Heart left ventricle (tissue), 16 donors: Measurements from ENCODE around the gene FATE1. TPM values are rescaled to one million over a fixed set of nuclear protein-coding genes. Genes with fewer than 3 reads are reported as not detected.
"Not testable (repeated sequence)": the region's sequence is repeated elsewhere in the genome, so short reads cannot be mapped to it uniquely, and the experiment has no call there.

Experiments used
- ATAC-seq, 4 donors: fragments of 200-7000 bp; cut with Tn5 transposase; one replicate each; pipeline ENCODE4 v1.9.1; 2020 to 2022; ENCODE audit warnings: moderate library complexity in 4 of 4, mild to moderate bottlenecking in 3 of 4, moderate number of reproducible peaks in 1 of 4
- DNase-seq, 5 donors: peaks; one replicate each; pipeline ENCODE4 v3.0.0-alpha.2; 2020
- H3K27ac ChIP-seq, 12 donors: fragments of 200-600 bp; sonication (generic) in 4 of 12; one replicate each; pipeline versions ENCODE4 v1.5.0 to v1.8.0; 2016 to 2022; ENCODE audit warnings: mild to moderate bottlenecking in 2 of 12
- H3K27me3 ChIP-seq, 9 donors: fragments of 200-600 bp; sonication (generic) in 2 of 9; one replicate each; pipeline versions ENCODE4 v1.5.1 to v1.8.0; 2016 to 2022; ENCODE audit warnings: mild to moderate bottlenecking in 3 of 9
- H3K36me3 ChIP-seq, 9 donors: fragments of 200-600 bp; sonication (generic) in 2 of 9; one replicate each; pipeline versions ENCODE4 v1.5.0 to v1.8.0; 2018 to 2022; ENCODE audit warnings: mild to moderate bottlenecking in 2 of 9
- H3K4me1 ChIP-seq, 12 donors: fragments of 200-600 bp; sonication (generic) in 4 of 12; one replicate each; pipeline versions ENCODE4 v1.5.0 to v1.8.0; 2016 to 2022; ENCODE audit warnings: mild to moderate bottlenecking in 3 of 12
- H3K4me3 ChIP-seq, 12 donors: fragments of 200-600 bp; sonication (generic) in 4 of 12; one replicate each; pipeline versions ENCODE4 v1.5.0 to v1.8.0; 2017 to 2022; ENCODE audit warnings: mild to moderate bottlenecking in 9 of 12, moderate library complexity in 4 of 12
- H3K9me3 ChIP-seq, 12 donors: fragments of 200-600 bp; sonication (generic) in 4 of 12; one replicate each; pipeline versions ENCODE4 v1.5.0 to v1.8.0; 2016 to 2022; ENCODE audit warnings: mild to moderate bottlenecking in 1 of 12
- CTCF ChIP-seq, 12 donors: fragments of 200-600 bp; sonication (generic) in 4 of 12; IDR thresholded peaks; one replicate each; pipeline versions ENCODE4 v1.5.0 to v1.8.0; 2018 to 2022; ENCODE audit warnings: antibody characterized with exemption in 12 of 12, mild to moderate bottlenecking in 5 of 12
- POLR2A ChIP-seq, 2 donors: fragments of 450-650 bp; IDR thresholded peaks; one replicate each; pipeline ENCODE4 v1.6.1; 2017; ENCODE audit warnings: antibody characterized with exemption in 2 of 2, mild to moderate bottlenecking in 2 of 2, moderate library complexity in 2 of 2
- WGBS, 4 donors: extraction: QIAGEN DNeasy Blood & Tissue Kit in 2 of 4; methylation state at CpG; one replicate each; pipeline versions ENCODE4 v1.1.5 to v1.1.7; 2013 to 2018; 5-methylcytosine and 5-hydroxymethylcytosine counted together
- intact Hi-C, 10 donors: fragments of 100-400 bp; cut with DNase I; formaldehyde crosslinking; loops; one replicate each; pipeline versions ENCODE4 v1.11.1 to v1.14.2; 2022
- polyA plus RNA-seq, 2 donors: library from polyadenylated mRNA; stranded (reverse); fragments of 200-250 nt; gene quantifications; one replicate each; pipeline ENCODE4 v1.2.3, GENCODE V29; 2013
- total RNA-seq, 9 donors: library from RNA; depleted of rRNA in 2 of 9; stranded (reverse); fragments of >200 nt in 2 of 9; fragmentation: NEBNext Ultra II Directional in 3 of 9; extraction: Animal tissue kit (Norgen Biotek cat#: 25700) in 3 of 9; gene quantifications; one replicate each; pipeline versions ENCODE4 v1.1.0 to v1.2.4, GENCODE V29; 2016 to 2023
- donor health status: ischemic (EF 13 %, LVEDD 7.1; RV severe dilation, severe dysfunction).
- donor health status: healthy with polysubstance abuse.
- donor health status: DM: no; HTN: yes; CAD: no.
- donor health status: DM: no; HTN: no; CAD: no.
- donor health status: ischemic (EF 25% LVEDD 6.9; RV normal size, moderate dysfunction).
- donor health status: ischemic (EF 25% LVEDD 5.7; RV mildly dilated, moderate dysfunction).
- donor health status: healthy.
- donor health status: DM: yes; HTN: yes; CAD: no.
- donor health status: ischemic (EF 35%, LVEDD 5.7; RV mildly dilated, moderate dysfunction).
- donor health status: nonischemic (EF 11% LVEDD 7.7; RV severe dilation, severe dysfunction).
- donor health status: DM: yes; HTN: yes; CAD: no.
- donor health status: PGD.
- donor health status: ischemic (EF 29% LVEDD 5.4; RV normal size, mild dysfunction).
- donor health status: nonischemic (EF 23%, LVEDD 6.1; RV moderate dilation, normal function).

The FATE1 gene
- total and polyA plus RNA-seq, 11 donors: 0.27 to 1.1 (median 0.42) TPM; not detected in 4

GRCh38 chrX:151694121-151694520 lies 21.7 kb upstream of the FATE1 start:
- H3K27me3 ChIP-seq: peaks cover 0 to 15% (median 0%) of the 10 kb centered on the region in 9 donors
- H3K9me3 ChIP-seq: no peaks in the 10 kb centered on the region
- no peak for DNase-seq
- no peak overlapping the region for H3K27ac ChIP-seq
- intact Hi-C loops: no loop called here
- 68 to 72% (median 70%) methylated on average over 12 of the region's 12 CpGs for WGBS, 4 donors
- no peak for TF ChIP-seq POLR2A (IDR thresholded peaks at IDR 0.05)
- no peak for TF ChIP-seq CTCF (IDR thresholded peaks at IDR 0.05)
- H3K36me3 ChIP-seq: no peaks in the 10 kb centered on the region
- peak overlapping the region in 1 of 12 donors; percentile 54 for H3K4me3 ChIP-seq
- ATAC-seq: no peak
- H3K4me1 ChIP-seq: peaks cover 0 to 10% (median 0%) of the 10 kb centered on the region in 12 donors

GRCh38 chrX:151694661-151695582 lies 20.9 kb upstream of the FATE1 start, which contains the start of gene PRRG3:
TSS of gene PRRG3 (plus strand) at chrX:151695458. CDS start at chrX:151698815, 3,357 bp downstream.
- H3K4me3 ChIP-seq: peak within 1 kb of the TSS in 10 of 12 donors; percentile 16 to 54 (median 42)
- TF ChIP-seq POLR2A (IDR thresholded peaks at IDR 0.05) (no peak), CTCF (IDR thresholded peaks at IDR 0.05) (peak in 1 of 12 donors; percentile 15)
- peaks cover 0 to 15% (median 0%) of the 10 kb centered on the region in 9 donors for H3K27me3 ChIP-seq
- peaks cover 0 to 10% (median 0%) of the 10 kb centered on the region in 12 donors for H3K4me1 ChIP-seq
- H3K9me3 ChIP-seq: no peaks in the 10 kb centered on the region
- H3K36me3 ChIP-seq: no peaks in the 10 kb centered on the region
- peak within 1 kb of the TSS in 3 of 12 donors; percentile 29 to 37 (median 34) for H3K27ac ChIP-seq
- WGBS, 4 donors: 0 to 43% (median 21%) methylated on average over 1 to 99 of the region's 100 CpGs
- ATAC-seq (peak in 1 of 4 donors; percentile 54), DNase-seq (no peak)
- intact Hi-C loops: no loop called here

- no peaks in the 10 kb centered on the region for H3K36me3 ChIP-seq
- no peak for ATAC-seq
- H3K9me3 ChIP-seq: no peaks in the 10 kb centered on the region
- peaks cover 0 to 15% (median 0%) of the 10 kb centered on the region in 9 donors for H3K27me3 ChIP-seq
- TF ChIP-seq POLR2A (IDR thresholded peaks at IDR 0.05) (no peak), CTCF (IDR thresholded peaks at IDR 0.05) (no peak)
- peak overlapping the region in 10 of 12 donors; percentile 16 to 54 (median 42) for H3K4me3 ChIP-seq
- peaks cover 0 to 10% (median 0%) of the 10 kb centered on the region in 12 donors for H3K4me1 ChIP-seq
- DNase-seq: no peak
- 17 to 45% (median 28%) methylated on average over 19 of the region's 19 CpGs for WGBS, 4 donors
- intact Hi-C loops: no loop called here
- H3K27ac ChIP-seq: peak overlapping the region in 3 of 12 donors; percentile 29 to 37 (median 34)
Observed at GRCh38 chrX:151695583-151696340, 20.1 kb upstream of the FATE1 start.

GRCh38 chrX:151697082-151697481 lies 18.8 kb upstream of the FATE1 start:
- H3K4me3 ChIP-seq, H3K27ac ChIP-seq, H3K36me3 ChIP-seq, ATAC-seq, H3K9me3 ChIP-seq, intact Hi-C loops, DNase-seq, H3K4me1 ChIP-seq: not testable (repeated sequence)
- WGBS, 4 donors: 85 to 95% (median 88%) methylated on average over 8 of the region's 8 CpGs
- peaks cover 0 to 15% (median 0%) of the 10 kb centered on the region in 9 donors for H3K27me3 ChIP-seq
